ENCODE results near the gene PCIF1.

The PCIF1 gene

DNA sequence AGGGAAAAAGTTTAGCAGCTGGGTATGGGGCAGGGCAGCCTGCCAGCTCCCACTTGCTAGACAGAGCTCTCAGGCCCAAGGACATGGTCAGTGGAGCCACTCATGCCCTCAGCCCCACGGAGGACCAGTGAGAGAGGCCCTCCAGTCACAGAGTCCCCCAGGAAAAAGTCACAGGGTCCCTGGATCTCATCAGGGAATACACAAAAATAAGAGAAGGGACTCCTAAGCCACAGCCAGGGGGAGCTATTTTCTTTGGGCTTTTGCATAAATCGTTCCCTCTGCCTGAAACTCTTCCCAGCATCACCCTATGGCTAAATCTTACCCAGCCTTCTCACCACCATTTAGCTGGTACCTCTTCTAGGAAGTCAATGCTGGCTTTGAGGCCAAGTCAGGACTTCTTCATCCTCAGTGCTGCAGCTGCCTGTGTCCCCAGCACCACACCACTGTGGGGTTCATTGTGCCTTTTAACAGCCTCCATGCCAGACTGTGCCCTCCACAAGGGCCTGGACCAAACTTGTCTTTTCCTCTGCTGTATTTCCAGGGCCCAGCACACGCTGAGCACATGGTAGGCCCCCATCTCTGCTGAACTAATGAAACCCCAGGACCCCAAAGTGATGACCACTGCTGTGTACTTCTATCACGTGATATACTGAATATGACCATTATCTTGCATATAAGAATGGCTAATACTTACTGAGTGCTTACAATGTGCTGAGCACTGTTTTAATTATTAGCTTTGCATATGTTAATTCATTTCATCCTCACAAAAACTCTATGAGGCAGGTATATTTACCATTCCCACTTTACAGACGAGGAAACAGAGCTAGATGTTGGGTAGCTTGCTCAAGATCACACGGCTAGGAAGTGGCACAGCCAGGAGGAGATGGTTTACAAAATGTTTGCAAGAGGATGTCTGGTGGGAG lies 35.5 kb downstream of the PCIF1 start:
- Mint-ChIP-seq H3K27ac (peak overlapping the region; percentile 100), H3K27me3 (no peaks in the 10 kb centered on the region), H3K9me3 (no peaks in the 10 kb centered on the region), H3K36me3 (peaks cover 13% of the 10 kb centered on the region), H3K4me3 (peak overlapping the region; percentile 93), H3K4me1 (peaks cover 24% of the 10 kb centered on the region)
- DNase-seq (ENCODE audit: low spot score in 2 of 2): no peak
- ATAC-seq (ENCODE audit: low read depth): no peak

DNA sequence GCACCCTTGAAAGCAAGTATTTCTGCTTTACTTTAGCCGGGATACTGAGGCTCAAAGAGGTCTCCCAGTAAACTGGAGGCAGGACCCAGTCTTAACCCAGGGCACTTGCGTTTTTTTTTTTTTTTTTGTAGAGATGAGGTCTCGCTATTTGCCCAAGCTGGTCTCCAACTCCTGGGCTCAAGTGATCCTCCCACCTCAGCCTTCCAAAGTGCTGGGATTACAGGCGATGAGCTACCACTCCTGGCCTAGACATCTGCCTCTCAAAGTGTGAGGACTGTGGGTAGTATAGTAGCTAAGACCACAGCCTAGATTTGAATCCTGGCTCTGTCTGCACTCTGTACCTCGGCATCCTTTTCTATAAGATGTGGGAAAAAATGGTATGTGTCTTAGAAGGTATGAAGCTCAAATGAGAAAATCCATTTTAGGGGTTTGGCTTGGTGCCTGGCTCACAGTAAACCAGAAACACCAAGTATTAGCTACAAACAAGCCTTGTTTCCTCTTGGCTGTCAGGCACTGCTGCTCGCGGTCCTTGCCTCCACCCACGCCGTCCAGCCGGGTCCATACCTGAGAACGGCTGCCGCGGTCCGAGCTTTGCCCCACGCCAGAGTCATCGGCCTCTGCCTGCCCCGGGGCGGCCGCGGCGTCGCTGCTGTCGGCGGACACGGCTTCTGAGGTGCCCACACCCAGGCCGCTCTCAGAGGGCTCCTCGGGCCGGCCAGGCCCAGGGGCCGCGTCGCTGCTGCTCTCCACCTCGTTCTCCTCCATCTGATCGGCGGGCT lies 36.4 kb downstream of the PCIF1 start:
- peak overlapping the region; percentile 100 for H3K27ac Mint-ChIP-seq
- ATAC-seq (ENCODE audit: low read depth): no peak
- peak in 1 of 2 donors; percentile 20 for DNase-seq (ENCODE audit: low spot score in 2 of 2)
- no peaks in the 10 kb centered on the region for H3K27me3 Mint-ChIP-seq
- peaks cover 10% of the 10 kb centered on the region for H3K36me3 Mint-ChIP-seq
- H3K4me1 Mint-ChIP-seq: peaks cover 21% of the 10 kb centered on the region
- H3K4me3 Mint-ChIP-seq: peak overlapping the region; percentile 93
- H3K9me3 Mint-ChIP-seq: no peaks in the 10 kb centered on the region

DNA sequence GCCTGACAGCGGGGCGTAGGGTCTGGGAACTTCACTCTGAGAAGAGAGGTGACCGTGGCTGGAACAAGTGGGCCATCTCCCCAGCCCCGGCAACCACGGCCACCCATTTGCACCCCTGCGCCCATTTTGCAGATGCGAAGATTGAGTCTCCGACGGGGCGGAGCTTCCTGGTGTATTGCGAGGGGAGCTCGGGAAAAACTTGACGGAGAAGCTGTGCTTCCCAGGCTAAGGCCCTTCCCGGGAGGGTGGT lies 36.9 kb downstream of the PCIF1 start:
- Mint-ChIP-seq H3K4me1 (peaks cover 20% of the 10 kb centered on the region), H3K36me3 (peaks cover 9% of the 10 kb centered on the region), H3K4me3 (peak overlapping the region; percentile 93), H3K9me3 (no peaks in the 10 kb centered on the region), H3K27me3 (no peaks in the 10 kb centered on the region), H3K27ac (peak overlapping the region; percentile 100)
- DNase-seq (ENCODE audit: low spot score in 2 of 2) (no peak), ATAC-seq (ENCODE audit: low read depth) (peak; percentile 31)

DNA sequence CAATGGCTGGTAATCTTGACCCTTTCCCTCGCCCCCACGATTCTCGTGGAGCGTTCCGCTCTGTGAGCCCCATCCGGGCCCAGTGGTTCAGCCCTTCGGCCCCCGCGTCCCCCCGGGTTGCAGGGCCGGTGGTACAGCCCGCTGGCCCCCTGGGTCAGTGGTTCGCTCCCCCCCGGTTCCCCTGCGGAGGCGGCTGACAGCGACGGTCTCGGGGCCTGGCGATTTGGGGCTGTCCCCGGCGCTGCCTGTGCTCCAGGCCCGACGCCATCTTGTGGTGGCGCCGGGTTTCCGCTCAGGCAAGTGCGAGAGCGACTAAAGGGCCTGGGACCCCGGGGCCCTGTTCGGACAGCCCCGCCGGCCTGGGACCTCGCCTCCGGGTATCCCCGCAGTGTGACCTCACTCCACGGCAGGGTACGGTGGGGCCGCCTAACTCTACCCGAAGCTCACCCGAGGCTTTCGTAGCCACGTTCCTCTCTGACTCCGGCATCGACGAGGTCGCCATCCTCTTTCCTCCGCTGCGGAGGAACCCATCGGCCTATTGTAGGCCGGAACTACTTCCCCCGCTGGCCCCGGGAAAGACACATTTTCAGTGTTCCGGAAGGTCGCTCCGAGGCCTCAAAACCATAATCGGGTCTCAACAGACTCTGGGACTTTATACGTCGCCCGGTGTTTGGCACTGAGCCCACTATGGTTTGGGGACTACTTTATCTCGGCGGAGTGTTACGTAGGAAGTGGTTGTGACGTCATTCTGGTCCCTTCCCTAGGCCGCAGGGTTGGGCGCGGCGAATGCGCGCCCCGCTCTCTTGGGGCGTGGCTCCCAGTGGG lies 37.4 kb downstream of the PCIF1 start, which contains the start of gene ZNF335:
ZNF335 (minus strand) TSS at position 529 of the 825 bp plus-strand sequence. CDS start 793 bp downstream, outside the sequence.
- peak within 1 kb of the TSS; percentile 100 for H3K27ac Mint-ChIP-seq
- peaks cover 7% of the 10 kb centered on the region for H3K36me3 Mint-ChIP-seq
- no peaks in the 10 kb centered on the region for H3K27me3 Mint-ChIP-seq
- peak within 1 kb of the TSS; percentile 93 for H3K4me3 Mint-ChIP-seq
- DNase-seq (ENCODE audit: low spot score in 2 of 2) (peak; percentile 98 to 99), ATAC-seq (ENCODE audit: low read depth) (peak; percentile 78)
- H3K9me3 Mint-ChIP-seq: no peaks in the 10 kb centered on the region
- H3K4me1 Mint-ChIP-seq: peaks cover 20% of the 10 kb centered on the region

DNA sequence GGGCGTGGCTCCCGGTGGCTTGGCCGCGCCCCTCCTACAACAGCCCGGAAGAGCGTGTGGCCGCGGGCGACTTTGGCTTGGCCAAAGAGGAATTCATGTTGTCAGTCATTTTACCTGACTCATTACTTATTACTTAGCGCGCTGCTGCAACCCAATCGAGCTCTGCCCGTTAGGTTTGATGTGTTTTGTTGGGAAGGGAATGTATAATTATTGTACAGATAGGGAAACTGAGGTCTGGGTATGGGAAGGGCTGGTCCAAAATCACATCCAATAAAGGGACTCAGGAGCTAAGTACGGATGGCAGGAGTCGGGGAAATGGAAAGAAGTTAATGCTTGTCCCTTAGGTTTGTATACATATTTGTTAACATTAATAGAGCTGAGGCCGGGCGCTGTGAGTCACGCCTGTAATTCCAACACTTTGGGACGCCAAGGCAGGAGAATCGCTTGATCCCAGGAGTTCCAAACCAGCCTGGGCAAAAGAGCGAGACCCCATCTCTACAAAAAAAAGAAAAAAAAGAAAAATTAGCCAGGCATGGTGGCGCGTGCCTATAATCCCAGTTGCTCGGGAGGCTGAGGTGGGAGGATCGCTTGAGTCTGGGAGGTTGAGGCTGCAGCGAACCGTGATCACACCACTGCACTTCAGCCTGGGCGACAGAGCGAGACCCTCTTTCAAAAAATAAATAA lies 38.2 kb downstream of the PCIF1 start:
- no peak for DNase-seq (ENCODE audit: low spot score in 2 of 2)
- peak overlapping the region; percentile 100 for H3K27ac Mint-ChIP-seq
- no peak for ATAC-seq (ENCODE audit: low read depth)
- H3K4me3 Mint-ChIP-seq: peak overlapping the region; percentile 93
- H3K36me3 Mint-ChIP-seq: peaks cover 1% of the 10 kb centered on the region
- no peaks in the 10 kb centered on the region for H3K27me3 Mint-ChIP-seq
- no peaks in the 10 kb centered on the region for H3K9me3 Mint-ChIP-seq
- peaks cover 20% of the 10 kb centered on the region for H3K4me1 Mint-ChIP-seq

DNA sequence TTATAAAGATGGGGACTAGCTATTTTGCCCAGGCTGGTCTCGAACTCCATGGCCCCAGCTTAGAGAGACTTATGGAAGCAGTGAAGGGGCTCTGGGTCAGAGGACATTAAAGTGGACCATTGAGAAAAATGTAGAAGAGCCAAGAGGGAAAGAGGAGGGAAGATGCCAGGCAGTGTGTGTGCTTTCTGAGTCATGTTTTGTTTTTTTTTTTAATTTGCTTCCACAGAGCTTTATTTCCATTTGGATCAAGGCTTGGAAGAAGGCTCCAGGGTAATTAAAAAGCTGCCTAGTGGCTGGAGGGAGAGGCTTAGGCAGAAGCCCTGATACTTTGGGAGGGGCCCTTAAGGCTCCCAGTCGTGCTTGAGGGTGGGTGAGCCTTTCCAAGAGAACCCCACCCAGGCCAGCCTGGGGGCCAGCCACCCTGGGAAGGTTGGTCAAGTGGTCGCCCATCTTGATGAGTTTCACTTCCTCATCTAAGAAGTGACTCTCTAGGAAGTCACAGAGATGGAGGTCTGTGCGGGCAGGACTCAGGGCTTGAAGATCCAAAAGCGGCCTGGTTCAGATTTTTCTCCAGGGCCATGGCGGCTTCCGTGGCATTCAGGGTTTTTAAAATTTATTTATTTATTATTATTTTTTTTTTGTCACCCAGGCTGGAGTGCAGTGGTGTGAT lies 40.5 kb downstream of the PCIF1 start:
- no peak for ATAC-seq (ENCODE audit: low read depth)
- no peak overlapping the region for H3K4me3 Mint-ChIP-seq
- H3K9me3 Mint-ChIP-seq: no peaks in the 10 kb centered on the region

DNA sequence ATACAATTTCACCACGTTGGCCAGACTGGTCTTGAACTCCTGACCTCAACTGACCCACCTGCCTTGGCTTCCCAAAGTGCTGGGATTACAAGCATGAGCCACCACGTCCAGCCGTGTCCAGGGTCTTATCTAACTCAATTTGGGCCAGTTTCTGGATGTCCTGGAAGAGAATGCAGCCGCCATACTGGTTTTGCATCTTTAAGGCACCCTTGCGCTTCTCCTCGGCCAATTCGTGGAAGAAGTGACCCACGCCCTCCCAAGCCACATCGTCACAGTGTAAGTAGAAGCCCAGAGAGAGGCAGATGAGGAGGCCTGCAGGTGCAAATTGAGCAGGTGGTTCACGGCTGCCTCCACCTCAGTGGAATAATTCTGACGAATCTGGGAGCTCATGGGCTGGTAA lies 41.2 kb downstream of the PCIF1 start:
- no peak overlapping the region for H3K27ac Mint-ChIP-seq
- no peaks in the 10 kb centered on the region for H3K27me3 Mint-ChIP-seq

More for the DNA sequence above, 40.5 kb downstream of the PCIF1 start:
- no peak for DNase-seq (ENCODE audit: low spot score in 2 of 2)
- Mint-ChIP-seq H3K36me3 (peaks cover 1% of the 10 kb centered on the region), H3K27me3 (no peaks in the 10 kb centered on the region), H3K4me1 (peaks cover 12% of the 10 kb centered on the region), H3K27ac (no peak overlapping the region)

DNA sequence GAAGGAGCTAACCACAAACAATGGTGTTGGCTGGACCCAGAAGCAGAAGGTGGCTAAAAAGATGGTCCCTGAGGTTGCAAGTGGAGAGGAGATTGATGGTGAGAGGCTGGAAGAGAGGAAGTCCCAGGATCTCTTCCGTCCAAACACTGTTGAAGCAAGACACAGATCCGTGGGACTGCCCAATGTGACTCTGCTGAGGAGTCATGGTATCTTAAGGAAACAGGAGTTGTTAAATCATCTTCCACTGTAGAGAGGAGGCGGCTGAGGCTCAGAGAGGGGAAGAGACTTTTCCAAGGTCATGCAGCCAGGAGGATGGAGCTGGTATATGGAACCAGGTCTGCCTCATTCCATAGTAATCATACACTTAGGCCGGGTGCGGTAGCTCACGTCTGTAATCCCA lies 41.6 kb downstream of the PCIF1 start:
- ATAC-seq (ENCODE audit: low read depth) (no peak), DNase-seq (ENCODE audit: low spot score in 2 of 2) (no peak)
- Mint-ChIP-seq H3K4me3 (no peak overlapping the region), H3K36me3 (peaks cover 1% of the 10 kb centered on the region), H3K27ac (no peak overlapping the region), H3K9me3 (no peaks in the 10 kb centered on the region), H3K27me3 (no peaks in the 10 kb centered on the region), H3K4me1 (peaks cover 6% of the 10 kb centered on the region)

More for the DNA sequence above, 41.2 kb downstream of the PCIF1 start:
- no peak for DNase-seq (ENCODE audit: low spot score in 2 of 2)
- H3K9me3 Mint-ChIP-seq: no peaks in the 10 kb centered on the region
- no peak overlapping the region for H3K4me3 Mint-ChIP-seq
- ATAC-seq (ENCODE audit: low read depth): no peak
- peaks cover 8% of the 10 kb centered on the region for H3K4me1 Mint-ChIP-seq
- peaks cover 1% of the 10 kb centered on the region for H3K36me3 Mint-ChIP-seq

DNA sequence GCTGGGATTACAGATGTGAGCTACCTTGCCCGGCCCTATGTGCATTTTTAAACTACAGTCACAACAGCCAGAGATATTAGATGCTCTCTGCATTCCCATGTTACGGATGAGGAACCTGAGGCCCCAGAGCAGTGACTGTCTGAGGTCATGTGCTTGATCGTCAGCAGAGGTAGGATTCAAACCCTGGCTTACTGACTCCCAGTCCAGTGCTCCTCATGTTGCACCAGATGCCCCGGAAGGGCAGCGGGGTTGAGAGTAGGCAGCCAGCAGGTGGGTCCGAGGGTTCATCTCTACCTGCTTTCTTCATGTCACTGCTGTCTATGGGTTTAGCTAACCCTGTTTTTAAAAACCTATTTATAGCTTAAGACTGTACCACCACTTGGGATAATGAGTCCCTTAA lies 46.8 kb downstream of the PCIF1 start:
- H3K9me3 Mint-ChIP-seq: no peaks in the 10 kb centered on the region
- no peak overlapping the region for H3K4me3 Mint-ChIP-seq
- peaks cover 3% of the 10 kb centered on the region for H3K27me3 Mint-ChIP-seq
- H3K4me1 Mint-ChIP-seq: no peaks in the 10 kb centered on the region
- no peak overlapping the region for H3K27ac Mint-ChIP-seq
- no peak for ATAC-seq (ENCODE audit: low read depth)
- no peak for DNase-seq (ENCODE audit: low spot score in 2 of 2)
- no peaks in the 10 kb centered on the region for H3K36me3 Mint-ChIP-seq

DNA sequence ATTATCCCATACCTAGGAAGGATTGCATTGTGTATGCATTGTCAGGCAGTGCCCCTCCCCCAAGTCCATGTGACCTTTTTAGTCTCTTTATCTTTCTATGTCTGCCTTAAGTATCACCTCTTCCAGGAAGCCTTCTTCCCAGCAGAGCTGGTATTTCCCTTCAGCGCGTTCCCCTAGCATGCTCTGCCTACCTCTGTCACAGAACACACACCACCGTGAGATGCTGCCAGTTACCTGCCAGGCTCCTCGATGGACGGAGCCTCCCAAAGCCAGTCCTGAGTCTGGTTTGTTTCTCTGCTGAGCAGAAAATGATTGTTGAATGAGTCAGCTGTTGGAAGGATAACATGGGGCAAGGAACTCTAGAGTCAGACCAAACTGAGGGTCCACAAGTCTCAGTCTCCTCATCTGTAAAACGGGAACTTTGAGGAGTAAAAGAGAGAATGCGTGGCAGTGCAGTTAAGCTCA lies 48.8 kb downstream of the PCIF1 start:
- ATAC-seq (ENCODE audit: low read depth): no peak
- H3K4me3 Mint-ChIP-seq: no peak overlapping the region

DNA sequence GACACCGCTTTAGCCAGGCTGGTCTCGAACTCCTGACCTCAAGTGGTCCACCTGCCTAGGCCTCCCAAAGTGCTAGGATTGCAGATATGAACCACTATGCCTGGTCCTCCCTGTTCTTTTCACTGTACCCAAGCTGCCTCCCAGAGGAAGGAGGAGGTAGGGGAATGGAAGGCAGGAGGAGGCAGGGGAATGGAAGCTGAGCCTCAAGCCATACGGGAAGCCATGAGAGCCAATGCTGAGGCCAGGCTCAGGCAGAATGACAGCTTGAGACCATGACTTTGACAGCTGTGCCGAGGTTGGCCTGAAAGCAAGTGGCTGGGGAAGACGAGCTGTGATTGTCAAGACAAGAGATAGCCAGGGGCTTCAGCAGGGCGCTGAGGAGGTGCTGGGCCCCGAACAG lies 51.1 kb downstream of the PCIF1 start:
- DNase-seq (ENCODE audit: low spot score in 2 of 2) (no peak), ATAC-seq (ENCODE audit: low read depth) (no peak)
- no peak overlapping the region for H3K27ac Mint-ChIP-seq
- H3K4me3 Mint-ChIP-seq: no peak overlapping the region
- no peaks in the 10 kb centered on the region for H3K9me3 Mint-ChIP-seq
- H3K27me3 Mint-ChIP-seq: peaks cover 5% of the 10 kb centered on the region
- H3K4me1 Mint-ChIP-seq: no peaks in the 10 kb centered on the region
- no peaks in the 10 kb centered on the region for H3K36me3 Mint-ChIP-seq

More for the DNA sequence above, 48.8 kb downstream of the PCIF1 start:
- peaks cover 5% of the 10 kb centered on the region for H3K27me3 Mint-ChIP-seq
- H3K36me3 Mint-ChIP-seq: no peaks in the 10 kb centered on the region
- H3K4me1 Mint-ChIP-seq: no peaks in the 10 kb centered on the region
- H3K27ac Mint-ChIP-seq: no peak overlapping the region
- no peaks in the 10 kb centered on the region for H3K9me3 Mint-ChIP-seq
- DNase-seq (ENCODE audit: low spot score in 2 of 2): no peak

DNA sequence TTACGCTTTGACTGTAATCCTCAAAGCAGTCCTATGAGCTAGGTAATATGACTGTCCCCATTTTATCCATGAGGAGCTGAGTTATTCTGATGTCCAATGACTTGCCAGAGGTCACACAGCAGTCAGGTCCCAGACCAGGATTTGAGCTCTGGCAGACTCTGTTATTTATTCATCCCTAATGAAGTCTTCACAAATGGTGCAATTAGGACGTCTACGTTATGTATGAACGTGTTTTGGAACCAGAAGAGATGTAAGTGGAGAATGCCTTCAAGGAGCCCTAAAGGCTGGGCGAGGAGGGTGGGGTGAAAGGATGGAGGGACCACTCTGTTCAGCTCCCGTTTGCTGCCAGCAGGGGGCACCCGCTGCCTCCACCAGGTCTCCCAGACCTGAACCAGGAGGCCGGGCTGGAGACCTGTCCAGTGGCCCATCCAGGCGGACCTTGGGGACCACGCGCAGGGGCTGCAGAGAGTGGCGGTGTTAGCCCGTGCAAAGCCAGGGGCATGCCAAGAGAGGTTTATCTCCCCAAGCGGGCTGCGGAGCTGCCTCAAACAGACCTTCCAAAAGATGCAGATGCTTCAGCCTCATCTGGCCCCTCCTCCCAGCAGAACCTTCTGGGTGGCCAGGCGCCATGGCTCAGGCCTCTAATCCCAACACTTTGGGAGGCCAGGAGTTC lies 52.8 kb downstream of the PCIF1 start:
- H3K4me3 Mint-ChIP-seq: no peak overlapping the region
- H3K27me3 Mint-ChIP-seq: peaks cover 5% of the 10 kb centered on the region
- no peaks in the 10 kb centered on the region for H3K36me3 Mint-ChIP-seq
- no peak overlapping the region for H3K27ac Mint-ChIP-seq
- peaks cover 4% of the 10 kb centered on the region for H3K4me1 Mint-ChIP-seq
- DNase-seq (ENCODE audit: low spot score in 2 of 2) (peak; percentile 72 to 78), ATAC-seq (ENCODE audit: low read depth) (peak; percentile 96)
- H3K9me3 Mint-ChIP-seq: no peaks in the 10 kb centered on the region

Measured in memory B cell (primary cell).